AG04449 (cell line): ENCODE data around the gene ABTB1.

Source experiments
- CTCF ChIA-PET: fragments of 350-600 bp; formaldehyde crosslinking; extraction: SDS; loops from one replicate; lab custom pipeline; 2021; ENCODE audit warnings: antibody characterized with exemption; lab: Yijun Ruan, JAX
- POLR2A ChIA-PET: fragments of 400-600, 350-600 bp; formaldehyde crosslinking; extraction: SDS; loops from one replicate; lab custom pipeline; 2020; ENCODE audit warnings: antibody characterized with exemption, inconsistent platforms; lab: Yijun Ruan, JAX
- DNase-seq: peaks from one replicate; pipeline ENCODE4 v3.0.0-alpha.2; 2010; ENCODE audit warnings: low read depth, low spot score
- H3K4me3 ChIP-seq: 2 replicates; pipeline ENCODE4 v1.5.1; 2011; ENCODE audit warnings: low read depth, mild to moderate bottlenecking, control low read depth, low read length
- TF ChIP-seq, protein P1 (sequence below): IDR thresholded peaks from one replicate; pipeline ENCODE4 v1.5.1; 2011; ENCODE audit warnings: mild to moderate bottlenecking, moderate library complexity, low read length, control low read depth, inconsistent platforms; ENCODE audit not compliant: insufficient read depth; ENCODE audit errors: missing control alignments

ABTB1 gene

DNA sequence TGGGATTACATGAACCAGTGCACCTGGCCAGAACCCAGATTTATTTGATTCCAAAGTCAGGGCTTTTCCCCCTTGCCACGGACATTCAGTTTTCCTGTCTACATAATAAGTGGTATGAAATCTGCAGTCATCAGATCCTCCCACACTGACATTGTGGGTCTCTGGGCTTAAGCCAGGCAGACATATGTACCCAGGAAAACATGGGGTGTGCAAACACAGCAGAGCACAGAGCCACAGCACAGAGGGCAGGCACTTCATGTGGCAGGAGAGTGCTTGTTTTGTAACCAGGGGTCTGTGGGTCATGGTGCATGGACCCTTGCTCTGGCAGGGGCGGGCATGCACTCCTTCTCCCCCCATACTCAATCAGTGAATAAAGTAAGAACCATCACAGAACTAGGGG lies 6.1 kb upstream of the ABTB1 start:
- no peak overlapping the region for H3K4me3 ChIP-seq
- POLR2A ChIA-PET, result interaction anchor here (0.6 kb wide), 1 partner anchor 382 kb away, joined by 3 read pairs; no protein-coding TSS in a partner anchor

DNA sequence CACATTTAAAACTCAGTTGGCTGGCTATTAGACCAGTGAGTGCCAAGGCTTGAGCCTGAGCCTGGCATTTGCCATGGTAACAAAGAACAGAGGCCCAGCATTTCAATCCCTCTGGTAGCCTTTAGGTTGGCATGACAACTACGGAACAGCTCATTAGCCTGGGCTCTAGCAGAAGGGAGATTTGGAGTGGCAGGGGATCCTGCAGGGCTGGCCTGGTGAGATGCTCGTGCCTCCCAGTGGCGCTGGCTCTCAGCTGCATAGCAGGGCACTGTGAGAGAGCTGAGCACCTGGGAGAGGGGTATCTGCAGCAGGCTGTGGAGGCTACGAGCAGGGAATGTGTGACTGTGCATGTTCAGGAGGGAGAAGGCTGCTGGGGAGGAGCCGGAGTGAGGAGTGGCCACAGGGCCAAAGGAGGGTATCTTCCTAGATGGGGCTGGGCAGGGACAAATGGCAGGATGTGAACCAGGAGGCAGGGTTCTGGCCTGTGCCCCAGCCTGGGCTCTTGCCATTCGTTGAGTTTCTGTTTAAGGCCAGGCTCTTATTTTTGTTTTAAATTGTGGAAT lies 5.6 kb upstream of the ABTB1 start:
- no peak overlapping the region for H3K4me3 ChIP-seq
- ChIA-PET POLR2A (no interaction called here), CTCF (no interaction called here)
- TF ChIP-seq, protein P1, sequence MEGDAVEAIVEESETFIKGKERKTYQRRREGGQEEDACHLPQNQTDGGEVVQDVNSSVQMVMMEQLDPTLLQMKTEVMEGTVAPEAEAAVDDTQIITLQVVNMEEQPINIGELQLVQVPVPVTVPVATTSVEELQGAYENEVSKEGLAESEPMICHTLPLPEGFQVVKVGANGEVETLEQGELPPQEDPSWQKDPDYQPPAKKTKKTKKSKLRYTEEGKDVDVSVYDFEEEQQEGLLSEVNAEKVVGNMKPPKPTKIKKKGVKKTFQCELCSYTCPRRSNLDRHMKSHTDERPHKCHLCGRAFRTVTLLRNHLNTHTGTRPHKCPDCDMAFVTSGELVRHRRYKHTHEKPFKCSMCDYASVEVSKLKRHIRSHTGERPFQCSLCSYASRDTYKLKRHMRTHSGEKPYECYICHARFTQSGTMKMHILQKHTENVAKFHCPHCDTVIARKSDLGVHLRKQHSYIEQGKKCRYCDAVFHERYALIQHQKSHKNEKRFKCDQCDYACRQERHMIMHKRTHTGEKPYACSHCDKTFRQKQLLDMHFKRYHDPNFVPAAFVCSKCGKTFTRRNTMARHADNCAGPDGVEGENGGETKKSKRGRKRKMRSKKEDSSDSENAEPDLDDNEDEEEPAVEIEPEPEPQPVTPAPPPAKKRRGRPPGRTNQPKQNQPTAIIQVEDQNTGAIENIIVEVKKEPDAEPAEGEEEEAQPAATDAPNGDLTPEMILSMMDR, result no peak
- DNase-seq, result no peak

More for the DNA sequence above, 6.1 kb upstream of the ABTB1 start:
- no peak for DNase-seq
- CTCF ChIA-PET, result interaction anchor here (0.6 kb wide), 1 partner anchor 66 kb away, joined by 3 read pairs; no protein-coding TSS in a partner anchor
- TF ChIP-seq, protein P1, result no peak

DNA sequence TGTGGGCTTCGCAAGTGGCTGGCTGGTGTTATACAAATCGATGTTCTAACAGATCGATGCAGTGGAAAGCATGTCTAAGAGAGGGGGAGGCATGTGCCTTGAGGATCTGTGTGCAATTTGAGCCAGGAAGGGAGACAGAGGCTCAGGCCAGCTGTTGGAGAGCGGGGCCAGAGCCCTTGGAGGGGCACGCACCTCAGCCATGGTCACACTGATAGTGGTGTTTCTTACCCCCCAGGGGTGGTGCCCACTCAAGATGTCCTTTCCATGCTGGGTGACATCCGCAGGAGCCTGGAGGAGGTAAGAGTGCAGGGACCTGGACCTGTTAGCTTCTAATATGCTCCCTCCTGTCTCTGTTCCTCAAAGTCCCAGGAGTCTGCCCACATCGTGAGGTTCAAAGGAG lies 3.8 kb upstream of the ABTB1 start:
- TF ChIP-seq, protein P1, result no peak
- DNase-seq, result no peak
- H3K4me3 ChIP-seq, result no peak overlapping the region
- POLR2A ChIA-PET, result no interaction called here
- CTCF ChIA-PET, result no interaction called here

DNA sequence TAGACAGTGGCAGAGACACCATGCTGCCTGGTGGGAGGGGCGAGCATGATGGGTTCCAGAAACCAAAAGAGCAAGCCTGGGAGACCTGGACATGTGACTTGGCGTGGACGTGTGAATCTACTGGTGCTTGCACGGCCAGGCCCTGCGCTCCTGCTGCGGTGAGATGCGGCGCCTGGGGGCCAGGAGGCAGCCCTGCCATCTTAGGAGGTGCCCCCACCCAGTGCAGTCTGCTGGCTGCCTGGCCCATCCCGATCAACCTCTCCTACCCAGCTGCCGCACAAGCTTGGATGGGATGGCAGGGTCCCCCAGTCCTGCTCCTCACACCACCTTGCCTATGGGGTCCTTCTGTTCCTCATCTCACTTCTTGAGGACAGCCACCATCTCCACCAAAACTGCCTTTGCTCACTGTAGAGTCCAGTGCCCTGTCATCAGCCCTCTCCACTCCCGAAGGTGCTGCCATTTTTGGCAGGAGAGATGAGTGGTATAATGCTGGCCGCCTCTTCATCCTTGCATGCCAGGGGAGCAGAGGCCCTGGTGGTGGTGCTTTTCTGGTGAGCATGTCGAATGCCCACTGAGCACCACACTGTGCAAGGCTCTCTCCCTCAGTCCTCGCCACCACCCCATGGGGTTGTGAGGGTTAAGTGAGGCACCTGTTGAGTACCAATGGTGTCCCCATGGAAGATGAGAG lies 3.1 kb upstream of the ABTB1 start:
- DNase-seq, result no peak
- ChIA-PET CTCF (interaction anchor here (0.9 to 2.1 kb wide), 2 partner anchors 18 to 26 kb away, joined by 3 to 9 read pairs; no protein-coding TSS in a partner anchor), POLR2A (no interaction called here)
- TF ChIP-seq, protein P1, result no peak
- no peak overlapping the region for H3K4me3 ChIP-seq

DNA sequence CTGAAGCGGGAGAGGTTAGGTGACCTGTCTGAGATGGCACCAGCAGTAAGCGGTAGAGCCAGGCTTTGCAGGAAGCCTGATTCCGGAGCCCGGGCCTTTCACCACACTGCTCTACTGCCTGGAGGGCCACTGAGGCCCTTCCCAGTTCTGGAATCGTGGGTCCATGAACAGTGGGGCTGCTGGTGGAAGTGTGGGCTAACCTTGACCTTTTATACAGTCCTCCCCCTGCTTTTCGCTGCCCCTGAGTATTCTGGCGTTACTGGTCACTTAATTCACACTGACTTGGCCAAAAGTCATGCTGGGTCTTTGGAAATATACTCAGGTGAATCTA lies 2.6 kb upstream of the ABTB1 start:
- TF ChIP-seq, protein P1, result no peak
- CTCF ChIA-PET, result interaction anchor here (0.9 to 2.1 kb wide), 2 partner anchors 19 to 26 kb away, joined by 3 to 9 read pairs; no protein-coding TSS in a partner anchor

DNA sequence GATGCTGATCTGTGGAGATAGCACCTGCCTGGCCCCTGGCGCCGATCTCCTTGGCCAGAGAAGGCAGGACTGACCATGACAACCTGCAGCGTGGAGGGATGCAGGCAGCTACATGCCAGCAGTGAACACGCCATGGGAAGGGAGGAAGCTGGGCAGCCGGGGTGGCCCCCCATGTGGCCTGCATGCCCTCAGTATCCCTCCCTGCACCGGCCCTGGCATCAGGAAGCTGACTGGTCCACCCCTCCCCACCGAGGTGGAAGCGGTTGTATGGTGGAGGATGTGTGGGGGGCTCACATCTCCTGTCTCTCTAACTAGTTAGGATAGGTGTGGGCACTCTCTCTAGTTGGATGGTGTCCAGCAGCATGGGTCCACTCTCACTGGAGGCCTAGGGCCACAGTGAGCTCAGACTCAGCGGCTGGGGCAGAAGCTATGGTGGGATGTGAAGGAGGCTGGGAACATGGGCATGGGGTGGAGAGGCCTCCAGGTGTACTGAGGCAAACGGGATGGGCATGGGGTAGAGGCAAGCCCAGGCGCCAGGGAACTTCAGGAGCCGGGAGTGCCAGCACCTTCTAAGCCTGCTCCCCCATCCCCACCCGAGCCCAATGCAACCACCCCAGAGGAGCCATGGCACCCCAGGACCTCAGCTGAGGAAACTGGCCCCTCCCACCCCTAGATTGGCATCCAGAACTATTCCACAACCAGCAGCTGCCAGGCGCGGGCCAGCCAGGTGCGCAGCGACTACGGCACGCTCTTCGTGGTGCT lies 1.8 kb upstream of the ABTB1 start:
- DNase-seq, result no peak
- ChIA-PET CTCF (interaction anchor here (0.7 to 2.1 kb wide), 3 partner anchors 20 to 86 kb away, joined by 3 to 9 read pairs (median 3); no protein-coding TSS in a partner anchor), POLR2A (no interaction called here)
- TF ChIP-seq, protein P1, result no peak
- H3K4me3 ChIP-seq, result no peak overlapping the region

More for the DNA sequence above, 2.6 kb upstream of the ABTB1 start:
- DNase-seq, result no peak
- POLR2A ChIA-PET, result no interaction called here
- H3K4me3 ChIP-seq, result no peak overlapping the region
